Smooth muscle cell (in vitro differentiated cells): ENCODE data around the gene GOLGA6C. TPM values are rescaled to one million over a fixed set of nuclear protein-coding genes. Genes with fewer than 3 reads are reported as not detected.
"Not testable (repeated sequence)": the region's sequence is repeated elsewhere in the genome, so short reads cannot be mapped to it uniquely, and the experiment has no call there.

Experiments
- DNase-seq: peaks from one replicate; lab custom pipeline; 2025; ENCODE audit not compliant: unreplicated experiment; lab: John Stamatoyannopoulos, UW
- H2AFZ ChIP-seq: fragments of 200-600 bp; sonication (generic); 2 replicates; pipeline ENCODE4 v1.6.0; 2016; ENCODE audit warnings: antibody characterized with exemption, low read depth, mild to moderate bottlenecking
- H3F3A ChIP-seq: fragments of 200-600 bp; sonication (generic); 2 replicates; pipeline ENCODE4 v1.6.0; 2017; ENCODE audit warnings: antibody characterized with exemption, low read depth
- H3K27ac ChIP-seq: fragments of 200-600 bp; sonication (generic); 2 replicates; pipeline ENCODE4 v1.5.1; 2016; ENCODE audit warnings: low read depth, mild to moderate bottlenecking
- H3K27me3 ChIP-seq: fragments of 200-600 bp; sonication (generic); 2 replicates; pipeline ENCODE4 v1.6.1; 2016; ENCODE audit warnings: low read depth, mild to moderate bottlenecking
- H3K36me3 ChIP-seq: fragments of 200-600 bp; sonication (generic); 2 replicates; pipeline ENCODE4 v1.5.1; 2016; ENCODE audit warnings: low read depth
- H3K4me1 ChIP-seq: fragments of 200-600 bp; sonication (generic); 2 replicates; pipeline ENCODE4 v1.5.1; 2016; ENCODE audit warnings: low read depth
- H3K4me2 ChIP-seq: fragments of 200-600 bp; sonication (generic); 2 replicates; pipeline ENCODE4 v1.6.0; 2016; ENCODE audit warnings: mild to moderate bottlenecking
- H3K4me3 ChIP-seq: fragments of 200-600 bp; sonication (generic); 2 replicates; pipeline ENCODE4 v1.5.1; 2016; ENCODE audit warnings: mild to moderate bottlenecking
- H3K79me2 ChIP-seq: fragments of 200-600 bp; sonication (generic); 2 replicates; pipeline ENCODE4 v1.6.0; 2016; ENCODE audit warnings: low read depth, mild to moderate bottlenecking
- H3K9ac ChIP-seq: fragments of 200-600 bp; sonication (generic); 2 replicates; pipeline ENCODE4 v1.6.0; 2016; ENCODE audit warnings: low read depth
- H3K9me3 ChIP-seq: fragments of 200-600 bp; sonication (generic); replicated peaks from 2 replicates; pipeline ENCODE4 v1.5.1; 2016; ENCODE audit warnings: low read depth
- H4K20me1 ChIP-seq: fragments of 200-600 bp; sonication (generic); 2 replicates; pipeline ENCODE4 v1.6.0; 2016; ENCODE audit warnings: low read depth
- CTCF ChIP-seq: fragments of 200-600 bp; sonication (generic); IDR thresholded peaks from 2 replicates; pipeline ENCODE4 v1.5.1; 2017; ENCODE audit warnings: borderline replicate concordance, mild to moderate bottlenecking, antibody characterized with exemption; ENCODE audit not compliant: insufficient read depth, poor library complexity, severe bottlenecking
- WGBS: methylation state at CpG from one replicate; pipeline ENCODE4 v1.1.7; 2016; ENCODE audit warnings: low lambda C conversion rate; 5-methylcytosine and 5-hydroxymethylcytosine counted together
- polyA plus RNA-seq: library from polyadenylated mRNA; unstranded; fragments of >200 nt; fragmentation: Nextera tagmentation; extraction: Ambion mirVana; gene quantifications from 2 replicates; pipeline ENCODE4 v1.2.1, GENCODE V29; 2016
- total RNA-seq: library from RNA; depleted of rRNA; stranded (reverse); fragments of >200 nt; gene quantifications from 2 replicates; pipeline ENCODE4 v1.2.3, GENCODE V29; 2014

GOLGA6C gene
- total and polyA plus RNA-seq, 2 experiments from 2014 or later, result not detected

DNA sequence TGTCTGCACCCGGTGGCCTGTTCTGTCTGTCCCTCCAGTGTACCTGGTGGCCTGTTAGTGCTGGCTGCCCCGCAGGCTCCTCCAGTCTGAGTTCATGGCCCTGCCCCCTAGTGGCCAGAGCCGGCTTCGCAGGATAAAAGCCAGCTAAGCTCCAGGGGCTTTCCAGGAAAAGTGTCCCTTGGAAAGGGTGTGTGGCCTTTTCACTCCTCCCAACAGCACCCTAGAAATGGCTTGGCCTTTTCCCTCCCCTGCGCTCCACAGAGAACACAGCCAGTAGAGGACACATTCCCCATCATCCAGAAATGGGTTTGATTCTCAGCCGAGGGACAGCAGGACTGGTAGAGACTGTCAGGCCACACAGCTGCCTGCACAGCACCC is 41.2 kb downstream of the GOLGA6C start:
- not testable (repeated sequence) for H3K79me2 ChIP-seq, H3K9ac ChIP-seq, H3K4me1 ChIP-seq, H3K27me3 ChIP-seq, H3K9me3 ChIP-seq, DNase-seq, H3K4me3 ChIP-seq, H3K27ac ChIP-seq, H3F3A ChIP-seq, H4K20me1 ChIP-seq, H2AFZ ChIP-seq, H3K36me3 ChIP-seq, H3K4me2 ChIP-seq
- WGBS, result 23% methylated on average over 6 of the region's 6 CpGs
- peak; percentile 50 for TF ChIP-seq CTCF

DNA sequence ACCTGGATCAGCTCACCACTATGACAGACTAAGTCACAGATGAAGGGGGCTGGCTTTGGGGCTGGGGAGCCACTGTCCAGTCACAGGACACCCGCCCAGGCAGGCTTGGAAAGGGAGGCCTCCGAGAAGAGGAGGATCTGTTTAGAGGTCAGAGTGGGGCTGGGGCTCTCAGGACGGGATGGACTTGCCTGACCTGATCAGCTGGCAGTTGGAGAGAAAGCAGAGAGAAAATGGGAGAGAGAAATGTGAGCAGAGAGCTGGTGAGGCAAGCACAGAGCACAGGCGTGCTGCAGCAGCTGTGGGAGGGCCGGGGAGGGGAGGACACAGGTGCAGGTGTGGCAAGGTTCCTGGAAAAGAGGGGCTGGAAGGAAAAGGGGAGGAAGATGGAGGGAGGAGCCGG is 41.9 kb downstream of the GOLGA6C start:
- not testable (repeated sequence) for DNase-seq, H3K27me3 ChIP-seq, H3K79me2 ChIP-seq, H3K36me3 ChIP-seq, H2AFZ ChIP-seq, H3F3A ChIP-seq, H4K20me1 ChIP-seq, H3K27ac ChIP-seq, H3K4me3 ChIP-seq, H3K4me2 ChIP-seq, H3K9me3 ChIP-seq, H3K9ac ChIP-seq, H3K4me1 ChIP-seq
- WGBS, result 47% methylated on average over 4 of the region's 6 CpGs

DNA sequence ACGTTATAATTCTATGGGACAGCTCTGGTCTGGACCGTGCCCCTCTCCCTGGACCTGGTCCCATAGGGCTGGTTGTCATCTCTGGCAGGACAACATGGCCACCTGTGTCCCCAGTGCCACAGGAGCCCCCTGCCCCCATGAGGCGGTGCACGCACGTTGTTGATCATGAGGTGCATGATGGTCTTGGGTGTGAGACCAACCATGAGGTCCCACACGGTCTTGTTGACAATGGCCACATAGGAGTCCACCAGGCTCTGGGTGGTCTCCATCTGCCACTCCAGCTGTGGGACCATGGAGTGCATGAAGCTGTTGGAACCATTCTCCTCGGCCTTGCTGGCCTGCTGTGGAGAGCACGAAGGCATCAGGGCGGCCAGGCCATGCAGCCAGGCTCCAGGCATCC is 44.2 kb downstream of the GOLGA6C start:
- WGBS, result 90% methylated on average over 9 of the region's 9 CpGs
- no peak for TF ChIP-seq CTCF

DNA sequence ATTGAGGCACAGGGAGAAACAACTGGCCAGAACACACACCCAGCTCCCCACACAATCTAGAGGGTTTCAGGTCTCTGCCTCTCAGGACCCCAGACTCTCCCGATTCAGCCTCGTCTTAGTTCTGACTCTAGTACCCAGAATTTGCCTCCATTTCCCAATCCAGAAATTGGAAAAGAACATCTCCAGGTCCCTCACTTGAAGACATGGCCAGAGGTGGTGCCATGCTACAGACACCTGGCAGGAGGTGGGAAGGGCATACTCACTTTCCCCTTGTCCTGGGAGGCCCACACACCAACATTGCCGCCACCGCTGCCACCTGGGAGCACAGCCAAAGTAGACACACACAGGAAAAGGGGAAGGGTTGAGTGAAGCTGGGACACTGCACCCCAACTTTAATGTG is 44.6 kb downstream of the GOLGA6C start:
- WGBS, result 94% methylated on average over 4 of the region's 4 CpGs
- H2AFZ ChIP-seq, H3K27me3 ChIP-seq, H3K4me3 ChIP-seq, H3K9ac ChIP-seq, H3K9me3 ChIP-seq, H3F3A ChIP-seq, H3K4me1 ChIP-seq, H4K20me1 ChIP-seq, H3K79me2 ChIP-seq, H3K36me3 ChIP-seq, H3K27ac ChIP-seq, DNase-seq, H3K4me2 ChIP-seq: not testable (repeated sequence)

More for the DNA sequence above, 44.2 kb downstream of the GOLGA6C start:
- no peak for DNase-seq
- Histone ChIP-seq H3K4me1 (no peaks in the 10 kb centered on the region), H3K27me3 (peaks cover 2% of the 10 kb centered on the region), H3K9me3 (no peaks in the 10 kb centered on the region), H3K79me2 (no peaks in the 10 kb centered on the region), H3K9ac (no peak overlapping the region), H2AFZ (no peak overlapping the region), H3K36me3 (no peaks in the 10 kb centered on the region), H3K4me2 (no peak overlapping the region), H3K27ac (no peak overlapping the region), H3K4me3 (no peak overlapping the region), H4K20me1 (no peaks in the 10 kb centered on the region), H3F3A (no peaks in the 10 kb centered on the region)

GRCh38 chr15:75306188-75306587 is 48.1 kb downstream of the GOLGA6C start:
- no peak for TF ChIP-seq CTCF
- no peaks in the 10 kb centered on the region for H3K79me2 ChIP-seq
- no peak overlapping the region for H3K27ac ChIP-seq
- no peaks in the 10 kb centered on the region for H3F3A ChIP-seq
- no peaks in the 10 kb centered on the region for H4K20me1 ChIP-seq
- H3K4me1 ChIP-seq, result no peaks in the 10 kb centered on the region
- H3K4me3 ChIP-seq, result no peak overlapping the region
- H3K4me2 ChIP-seq, result no peak overlapping the region
- no peaks in the 10 kb centered on the region for H3K36me3 ChIP-seq
- H2AFZ ChIP-seq, result no peak overlapping the region
- H3K27me3 ChIP-seq, result peaks cover 31% of the 10 kb centered on the region
- DNase-seq, result no peak
- no peaks in the 10 kb centered on the region for H3K9me3 ChIP-seq
- no peak overlapping the region for H3K9ac ChIP-seq
- WGBS, result 61% methylated on average over 3 of the region's 3 CpGs
